ENCODE measurements around the gene USP7.

- TF ChIP-seq, protein P1, sequence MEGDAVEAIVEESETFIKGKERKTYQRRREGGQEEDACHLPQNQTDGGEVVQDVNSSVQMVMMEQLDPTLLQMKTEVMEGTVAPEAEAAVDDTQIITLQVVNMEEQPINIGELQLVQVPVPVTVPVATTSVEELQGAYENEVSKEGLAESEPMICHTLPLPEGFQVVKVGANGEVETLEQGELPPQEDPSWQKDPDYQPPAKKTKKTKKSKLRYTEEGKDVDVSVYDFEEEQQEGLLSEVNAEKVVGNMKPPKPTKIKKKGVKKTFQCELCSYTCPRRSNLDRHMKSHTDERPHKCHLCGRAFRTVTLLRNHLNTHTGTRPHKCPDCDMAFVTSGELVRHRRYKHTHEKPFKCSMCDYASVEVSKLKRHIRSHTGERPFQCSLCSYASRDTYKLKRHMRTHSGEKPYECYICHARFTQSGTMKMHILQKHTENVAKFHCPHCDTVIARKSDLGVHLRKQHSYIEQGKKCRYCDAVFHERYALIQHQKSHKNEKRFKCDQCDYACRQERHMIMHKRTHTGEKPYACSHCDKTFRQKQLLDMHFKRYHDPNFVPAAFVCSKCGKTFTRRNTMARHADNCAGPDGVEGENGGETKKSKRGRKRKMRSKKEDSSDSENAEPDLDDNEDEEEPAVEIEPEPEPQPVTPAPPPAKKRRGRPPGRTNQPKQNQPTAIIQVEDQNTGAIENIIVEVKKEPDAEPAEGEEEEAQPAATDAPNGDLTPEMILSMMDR (conservative IDR thresholded peaks at IDR 0.05; ENCODE audit: low read length): no peak
- TF ChIP-seq EZH2phosphoT487 (IDR thresholded peaks at IDR 0.05; ENCODE audit: borderline replicate concordance, low read depth, low read length): no peak
Observed at GRCh38 chr16:8999800-9000199, 36.1 kb upstream of the USP7 start.

Data from OCI-LY7 (cell line).